GM19193 (cell line): ENCODE results near the gene BCAS1.

Experiments
- POLR2A ChIP-seq: IDR thresholded peaks from 4 replicates; pipeline ENCODE4 v1.6.1; 2011; ENCODE audit not compliant: insufficient read depth, insufficient read length; ENCODE audit errors: extremely low read depth

Gene BCAS1

GRCh38 chr20:54107181-54107580 is 36.8 kb upstream of the BCAS1 start:
- no peak for TF ChIP-seq POLR2A

- no peak for TF ChIP-seq POLR2A
These were observed 35.8 kb upstream of the BCAS1 start for GRCh38 chr20:54106162-54106561.

GRCh38 chr20:54105653-54106052 is 35.3 kb upstream of the BCAS1 start:
- no peak for TF ChIP-seq POLR2A

- TF ChIP-seq POLR2A: no peak
These were observed 34.4 kb upstream of the BCAS1 start for GRCh38 chr20:54104781-54105180.

GRCh38 chr20:54103762-54104600 is 33.6 kb upstream of the BCAS1 start:
- no peak for TF ChIP-seq POLR2A

GRCh38 chr20:54103067-54103761 is 32.8 kb upstream of the BCAS1 start:
- no peak for TF ChIP-seq POLR2A

GRCh38 chr20:54102543-54102942 is 32.1 kb upstream of the BCAS1 start:
- no peak for TF ChIP-seq POLR2A

GRCh38 chr20:54100563-54100962 is 30.2 kb upstream of the BCAS1 start:
- TF ChIP-seq POLR2A: no peak

GRCh38 chr20:54099894-54100293 is 29.5 kb upstream of the BCAS1 start:
- TF ChIP-seq POLR2A: no peak

- no peak for TF ChIP-seq POLR2A
These were observed 27.7 kb upstream of the BCAS1 start for GRCh38 chr20:54098047-54098446.

GRCh38 chr20:54097236-54097529 is 26.8 kb upstream of the BCAS1 start:
- no peak for TF ChIP-seq POLR2A

GRCh38 chr20:54095824-54096223 is 25.4 kb upstream of the BCAS1 start:
- TF ChIP-seq POLR2A: no peak

- TF ChIP-seq POLR2A: no peak
These were observed 23.8 kb upstream of the BCAS1 start for GRCh38 chr20:54094268-54094580.

- TF ChIP-seq POLR2A: no peak
These were observed 23.3 kb upstream of the BCAS1 start for GRCh38 chr20:54093423-54094267.

- TF ChIP-seq POLR2A: no peak
These were observed 21.6 kb upstream of the BCAS1 start for GRCh38 chr20:54092021-54092420.

- no peak for TF ChIP-seq POLR2A
These were observed 20.7 kb upstream of the BCAS1 start for GRCh38 chr20:54091120-54091480.

GRCh38 chr20:54090230-54091119 is 20.1 kb upstream of the BCAS1 start:
- TF ChIP-seq POLR2A: no peak
